Measurements from ENCODE around the gene DOLPP1. TPM values are rescaled to one million over a fixed set of nuclear protein-coding genes. Genes with fewer than 3 reads are reported as not detected.
"Not testable (repeated sequence)": the region's sequence is repeated elsewhere in the genome, so short reads cannot be mapped to it uniquely, and the experiment has no call there.

The DOLPP1 gene
- total RNA-seq, 1 donor from 2014 or later: 21.5 TPM

GRCh38 chr9:129109952-129110739, 29.2 kb downstream of the DOLPP1 start:
- intact Hi-C loops (cut with micrococcal nuclease): loop anchor here (1.0 to 10.0 kb wide), 10 partner anchors 21 to 855 kb away; partner anchors contain the start of genes ASB6, DOLK, DOLPP1 and LRRC8A

GRCh38 chr9:129110740-129111527, 30.0 kb downstream of the DOLPP1 start, which contains the start of the genes CRAT and PTPA:
Gene CRAT, minus strand, starts transcription at chr9:129110793. Its CDS starts 284 bp downstream, at chr9:129110509.
Gene PTPA, plus strand, starts transcription at chr9:129111415. Its CDS starts 186 bp downstream, at chr9:129111601.
- intact Hi-C loops (cut with micrococcal nuclease): loop anchor here (1.0 to 10.0 kb wide), 16 partner anchors 20 to 908 kb away; partner anchors contain the start of genes ASB6, DNM1, DOLK and DOLPP1

- intact Hi-C loops (cut with micrococcal nuclease): loop anchor here (1.0 to 10.0 kb wide), 11 partner anchors 19 to 908 kb away; partner anchors contain the start of genes DNM1, LRRC8A, MIGA2 and SH3GLB2
Measured at GRCh38 chr9:129111528-129112151, 30.7 kb downstream of the DOLPP1 start.

- intact Hi-C loops (cut with micrococcal nuclease): loop anchor here (5.0 to 10.0 kb wide), 2 partner anchors 560 to 858 kb away; partner anchors contain the start of gene SPTAN1
Measured at GRCh38 chr9:129112526-129112925, 31.6 kb downstream of the DOLPP1 start.

- intact Hi-C loops (cut with micrococcal nuclease): loop anchor here (5.0 to 10.0 kb wide), 2 partner anchors 561 to 859 kb away; partner anchors contain the start of gene SPTAN1
Measured at GRCh38 chr9:129113645-129114304, 32.9 kb downstream of the DOLPP1 start.

- intact Hi-C loops (cut with micrococcal nuclease): loop anchor here (10.0 kb wide), 1 partner anchor 864 kb away; no protein-coding TSS in a partner anchor
Measured at GRCh38 chr9:129118799-129119198, 37.9 kb downstream of the DOLPP1 start.

GRCh38 chr9:129121483-129121882, 40.6 kb downstream of the DOLPP1 start:
- intact Hi-C loops (cut with micrococcal nuclease): no loop called here

GRCh38 chr9:129122133-129122532, 41.2 kb downstream of the DOLPP1 start:
- intact Hi-C loops (cut with micrococcal nuclease): no loop called here

- intact Hi-C loops (cut with micrococcal nuclease): not testable (repeated sequence)
Measured at GRCh38 chr9:129122976-129123375, 42.1 kb downstream of the DOLPP1 start.

GRCh38 chr9:129124506-129125069, 43.7 kb downstream of the DOLPP1 start:
- intact Hi-C loops (cut with micrococcal nuclease): no loop called here

GRCh38 chr9:129125478-129125877, 44.6 kb downstream of the DOLPP1 start:
- intact Hi-C loops (cut with micrococcal nuclease): no loop called here

- intact Hi-C loops (cut with micrococcal nuclease): no loop called here
Measured at GRCh38 chr9:129126749-129127618, 46.1 kb downstream of the DOLPP1 start.

- intact Hi-C loops (cut with micrococcal nuclease): no loop called here
Measured at GRCh38 chr9:129128689-129129088, 47.8 kb downstream of the DOLPP1 start.

- intact Hi-C loops (cut with micrococcal nuclease): loop anchor here (2.0 kb wide), 1 partner anchor 19 kb away; the partner anchor contains the start of genes CRAT and PTPA
Measured at GRCh38 chr9:129130271-129130670, 49.4 kb downstream of the DOLPP1 start.

- intact Hi-C loops (cut with micrococcal nuclease): loop anchor here (1.0 to 2.0 kb wide), 5 partner anchors 9 to 494 kb away; partner anchors contain the start of genes CRAT, IER5L and PTPA
Measured at GRCh38 chr9:129130791-129131190, 49.9 kb downstream of the DOLPP1 start.

GRCh38 chr9:129131300-129132145, 50.6 kb downstream of the DOLPP1 start:
- intact Hi-C loops (cut with micrococcal nuclease): loop anchor here (1.0 to 2.0 kb wide), 5 partner anchors 8 to 493 kb away; partner anchors contain the start of genes CRAT, IER5L and PTPA

GRCh38 chr9:129133082-129133481, 52.2 kb downstream of the DOLPP1 start:
- intact Hi-C loops (cut with micrococcal nuclease): no loop called here

GRCh38 chr9:129135476-129135875, 54.6 kb downstream of the DOLPP1 start:
- intact Hi-C loops (cut with micrococcal nuclease): no loop called here
